ENCODE measurements around the gene MMP28. TPM values are rescaled to one million over a fixed set of nuclear protein-coding genes. Genes with fewer than 3 reads are reported as not detected.

MMP28 gene
- total and polyA plus RNA-seq, 2 of the 4 experiments (the other 2 are of a cell fraction) = 0.18 TPM; not detected in 1

- Histone ChIP-seq H3K27me3 (ENCODE audit: control insufficient read depth, insufficient read depth, low read length) (peaks cover 39% of the 10 kb centered on the region), H2AK5ac (ENCODE audit: low read depth, low read length) (no peak overlapping the region), H4K91ac (ENCODE audit: insufficient read depth, low read depth, low read length) (no peak overlapping the region), H4K5ac (ENCODE audit: low read depth, low read length) (no peak overlapping the region), H3K79me1 (ENCODE audit: low read depth in 1 of 2, low read length in 2 of 2) (no peaks in the 10 kb centered on the region), H4K20me1 (ENCODE audit: insufficient read depth, low read length) (peaks cover 12% of the 10 kb centered on the region), H4K8ac (ENCODE audit: low read depth in 2 of 2, low read length in 2 of 2) (no peak overlapping the region), H3K27ac (ENCODE audit: insufficient read depth, low read length) (no peak overlapping the region), H3K4me1 (ENCODE audit: control insufficient read depth, insufficient read depth, low read length) (no peaks in the 10 kb centered on the region), H3K9me3 (ENCODE audit: control insufficient read depth, insufficient read depth, low read length) (no peaks in the 10 kb centered on the region), H3K4me3 (ENCODE audit: insufficient read depth, low read depth, low read length) (no peak overlapping the region), H3K9ac (ENCODE audit: low read depth, low read length) (no peak overlapping the region), H2AFZ (replicated peaks; ENCODE audit: low read length, poor library complexity) (no peak overlapping the region), H3K14ac (replicated peaks; ENCODE audit: low read depth, low read length) (no peak overlapping the region), H2BK120ac (ENCODE audit: low read depth, low read length) (no peak overlapping the region), H3K18ac (ENCODE audit: low read depth, low read length) (no peak overlapping the region), H3K36me3 (ENCODE audit: control insufficient read depth, insufficient read depth, low read length) (no peaks in the 10 kb centered on the region), H3K4ac (ENCODE audit: low read depth, low read length) (no peak overlapping the region), H3K23ac (ENCODE audit: low read depth, low read length) (no peak overlapping the region), H3K9me1 (ENCODE audit: insufficient read depth, low read length) (peaks cover 2% of the 10 kb centered on the region; the same call in 1 of the 2 replicates), H2BK15ac (ENCODE audit: low read depth, low read length) (no peak overlapping the region), H3K56ac (ENCODE audit: extremely low read depth, insufficient read depth, low read length) (no peak overlapping the region), H2BK20ac (ENCODE audit: low read depth, low read length) (no peak overlapping the region), H2BK5ac (ENCODE audit: low read depth, low read length, poor library complexity, severe bottlenecking) (no peak overlapping the region), H2AK9ac (replicated peaks; ENCODE audit: low read depth, low read length, poor library complexity) (no peak overlapping the region), H3K4me2 (ENCODE audit: low read depth, low read length) (no peak overlapping the region)
- in situ Hi-C loops (cut with MboI; ENCODE audit: low sequenced_read_pairs) (loop anchor here (25.0 kb wide), 1 partner anchor 378 kb away; the partner anchor contains the start of gene SLFN11), intact Hi-C loops (cut with micrococcal nuclease) (loop anchor here (10.0 kb wide), 2 partner anchors 305 to 495 kb away; partner anchors contain the start of genes SLFN12 and SLFN5), dilution Hi-C loops (cut with HindIII; ENCODE audit: low sequenced_read_pairs, unreplicated experiment) (no loop called here)
- CTCF ChIA-PET = no interaction called here
- ATAC-seq (ENCODE audit: low read depth) (no peak), DNase-seq (no peak)
- BruUV-seq (replicated peaks) = no TSS peak
- WGBS, 2 experiments (ENCODE audit: extremely low coverage in 2 of 2, insufficient read length in 1 of 2) = 90% methylated on average over 2 of the region's 7 CpGs; no CpG with 5 or more reads in 1 of the 2 experiments
- no peak for TF ChIP-seq MAFK (IDR thresholded peaks at IDR 0.05; ENCODE audit: low read depth, low read length)
- POLR2A ChIA-PET (ENCODE audit: unreplicated experiment) = no interaction called here
These were observed 55.2 kb downstream of the MMP28 start for GRCh38 chr17:35740216-35740615.

All from IMR-90 (cell line).